MCF 10A (cell line): ENCODE results near the gene CYBC1. TPM values are rescaled to one million over a fixed set of nuclear protein-coding genes. Genes with fewer than 3 reads are reported as not detected.

ENCODE experiments used
- BruUV-seq: library from RNA; stranded (reverse); fragments of 400-500 nt; replicated peaks from 2 replicates; lab custom pipeline; 2021; lab: Mats Ljungman, UMichigan
- CTCF ChIA-PET: fragments of 300-600 bp; sonication (Branson Sonifier 250); formaldehyde crosslinking; extraction: SDS; loops from one replicate; lab custom pipeline; 2021; ENCODE audit warnings: antibody characterized with exemption, inconsistent platforms; lab: Yijun Ruan, JAX
- POLR2A ChIA-PET: fragments of 300-600, 350-650 bp; sonication (Branson Sonifier 250); formaldehyde crosslinking; extraction: SDS; loops from one replicate; lab custom pipeline; 2020; ENCODE audit warnings: antibody characterized with exemption, inconsistent platforms; lab: Yijun Ruan, JAX
- DNase-seq: peaks from one replicate; pipeline ENCODE4 v3.0.0-alpha.2; 2018; ENCODE audit not compliant: unreplicated experiment
- H3K27ac Mint-ChIP-seq: one replicate; pipeline ENCODE4 v1.8.0; 2022; ENCODE audit warnings: mild to moderate bottlenecking, low read depth, mixed read lengths; ENCODE audit not compliant: unreplicated experiment
- H3K27me3 Mint-ChIP-seq: one replicate; pipeline ENCODE4 v1.8.0; 2022; ENCODE audit warnings: mixed read lengths; ENCODE audit not compliant: insufficient read depth, unreplicated experiment
- H3K36me3 Mint-ChIP-seq: one replicate; pipeline ENCODE4 v1.8.0; 2022; ENCODE audit warnings: mild to moderate bottlenecking, moderate library complexity, mixed read lengths; ENCODE audit not compliant: insufficient read depth, unreplicated experiment
- H3K4me1 Mint-ChIP-seq: one replicate; pipeline ENCODE4 v1.8.0; 2022; ENCODE audit warnings: mixed read lengths; ENCODE audit not compliant: insufficient read depth, unreplicated experiment
- H3K4me3 Mint-ChIP-seq: one replicate; pipeline ENCODE4 v1.8.0; 2022; ENCODE audit warnings: mild to moderate bottlenecking, moderate library complexity, mixed read lengths; ENCODE audit not compliant: unreplicated experiment
- H3K9me3 Mint-ChIP-seq: one replicate; pipeline ENCODE4 v1.8.0; 2022; ENCODE audit warnings: mixed read lengths; ENCODE audit not compliant: unreplicated experiment
- CTCF ChIP-seq: fragments of 200-600 bp; IDR thresholded peaks from one replicate; pipeline ENCODE4 v1.8.0; 2022; ENCODE audit warnings: antibody characterized with exemption, mild to moderate bottlenecking; ENCODE audit not compliant: unreplicated experiment
- intact Hi-C: fragments of 100-400 bp; cut with micrococcal nuclease; formaldehyde crosslinking; loops from 2 replicates; pipeline ENCODE4 v1.14.1; 2022
- total RNA-seq: library from RNA; stranded (reverse); gene quantifications from 2 replicates; pipeline ENCODE4 v1.2.3, GENCODE V29; 2022

Gene CYBC1
- total RNA-seq, 1 experiment from 2014 or later: 38.0 TPM

DNA sequence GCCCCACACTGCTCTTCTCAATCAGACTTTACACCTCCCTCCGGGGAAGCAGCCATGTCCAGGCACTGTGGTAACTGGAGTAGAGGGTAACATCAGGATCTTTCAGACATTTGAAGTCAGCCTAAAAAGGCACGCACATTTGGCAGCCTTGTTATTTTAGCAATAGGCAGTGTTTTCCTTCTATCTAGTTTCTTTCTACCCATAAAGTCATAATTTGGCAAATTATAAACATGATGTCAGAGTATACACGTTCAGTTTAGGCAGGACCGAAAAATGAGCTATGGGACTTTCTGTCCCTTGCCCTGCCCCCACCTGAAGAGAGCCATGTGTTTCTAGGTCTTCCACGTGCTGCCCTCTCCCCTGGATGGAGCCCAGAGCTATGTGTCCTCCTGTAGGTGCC, 29.1 kb upstream of the CYBC1 start:
- H3K4me3 Mint-ChIP-seq: no peak overlapping the region
- intact Hi-C loops: no loop called here
- H3K36me3 Mint-ChIP-seq: peaks cover 46% of the 10 kb centered on the region
- no peaks in the 10 kb centered on the region for H3K9me3 Mint-ChIP-seq
- no peak for TF ChIP-seq CTCF
- no peaks in the 10 kb centered on the region for H3K27me3 Mint-ChIP-seq
- POLR2A ChIA-PET: no interaction called here
- no peaks in the 10 kb centered on the region for H3K4me1 Mint-ChIP-seq
- BruUV-seq: no TSS peak
- H3K27ac Mint-ChIP-seq: no peak overlapping the region
- DNase-seq: no peak
- CTCF ChIA-PET: no interaction called here

DNA sequence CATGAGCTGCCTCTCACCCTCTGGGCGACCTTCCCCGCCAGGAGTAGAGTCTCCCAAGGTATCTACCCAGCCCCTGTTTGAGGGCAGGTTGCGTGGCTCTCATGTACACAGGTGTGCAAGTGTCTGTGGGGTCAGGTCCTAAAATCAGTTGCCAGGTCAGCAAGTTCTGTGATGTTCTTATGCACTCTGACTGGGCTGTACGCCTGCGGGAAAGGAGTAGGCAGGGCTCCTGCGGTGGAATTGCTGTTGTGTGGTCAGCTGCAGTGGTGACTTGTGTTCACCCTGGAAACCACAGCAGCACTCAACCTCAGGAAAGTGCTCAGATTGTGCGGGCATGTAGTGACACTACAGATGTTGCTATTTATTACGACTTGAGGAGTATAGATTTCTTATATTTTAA, 27.4 kb upstream of the CYBC1 start:
- Mint-ChIP-seq H3K27ac (no peak overlapping the region), H3K4me1 (no peaks in the 10 kb centered on the region), H3K9me3 (no peaks in the 10 kb centered on the region), H3K4me3 (no peak overlapping the region), H3K36me3 (peaks cover 55% of the 10 kb centered on the region), H3K27me3 (no peaks in the 10 kb centered on the region)
- CTCF ChIA-PET: interaction anchor here (0.7 kb wide), 1 partner anchor 16 kb away, joined by 3 read pairs; no protein-coding TSS in a partner anchor
- DNase-seq: no peak
- no peak for TF ChIP-seq CTCF
- intact Hi-C loops: no loop called here
- POLR2A ChIA-PET: interaction anchor here (0.6 to 1.4 kb wide), 2 partner anchors 18 to 309 kb away, joined by 3 to 5 read pairs; no protein-coding TSS in a partner anchor
- no TSS peak for BruUV-seq

DNA sequence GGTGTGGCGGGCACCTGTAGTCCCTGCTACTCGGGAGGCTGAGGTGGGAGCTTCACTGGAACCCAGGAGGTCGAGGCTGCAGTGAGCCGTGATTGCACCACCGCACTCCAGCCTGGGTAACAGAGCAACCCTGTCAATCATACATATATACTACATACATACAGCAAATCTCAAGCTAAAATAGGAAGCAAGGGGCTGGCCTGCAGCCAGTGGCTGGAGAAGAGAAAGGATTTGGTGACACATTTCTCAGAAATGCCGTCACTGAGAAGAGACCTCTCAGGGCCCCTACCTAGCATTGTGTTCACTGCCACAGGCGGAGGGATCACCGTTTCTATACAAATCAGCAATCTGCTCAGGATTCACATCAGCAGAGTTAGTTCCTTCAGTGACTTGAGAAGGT, 24.9 kb upstream of the CYBC1 start:
- Mint-ChIP-seq H3K9me3 (no peaks in the 10 kb centered on the region), H3K4me3 (no peak overlapping the region), H3K27me3 (no peaks in the 10 kb centered on the region), H3K36me3 (peaks cover 54% of the 10 kb centered on the region), H3K4me1 (no peaks in the 10 kb centered on the region), H3K27ac (no peak overlapping the region)
- BruUV-seq: no TSS peak
- ChIA-PET POLR2A (interaction anchor here (0.9 kb wide), 1 partner anchor 16 kb away, joined by 3 read pairs; no protein-coding TSS in a partner anchor), CTCF (no interaction called here)
- intact Hi-C loops: no loop called here
- no peak for DNase-seq
- no peak for TF ChIP-seq CTCF

- H3K27me3 Mint-ChIP-seq: no peaks in the 10 kb centered on the region
- no peak overlapping the region for H3K4me3 Mint-ChIP-seq
- intact Hi-C loops: no loop called here
- BruUV-seq: no TSS peak
- CTCF ChIA-PET: interaction anchor here (0.6 kb wide), 1 partner anchor 42 kb away, joined by 3 read pairs; no protein-coding TSS in a partner anchor
- POLR2A ChIA-PET: interaction anchor here (0.9 kb wide), 2 partner anchors 21 to 44 kb away, joined by 3 to 4 read pairs; no protein-coding TSS in a partner anchor
- no peaks in the 10 kb centered on the region for H3K4me1 Mint-ChIP-seq
- DNase-seq: no peak
- no peaks in the 10 kb centered on the region for H3K9me3 Mint-ChIP-seq
- H3K36me3 Mint-ChIP-seq: peaks cover 62% of the 10 kb centered on the region
- no peak for TF ChIP-seq CTCF
- no peak overlapping the region for H3K27ac Mint-ChIP-seq
Measured at GRCh38 chr17:82474223-82475010, 23.9 kb upstream of the CYBC1 start.
